HG03060 (cell line): ENCODE data around the gene WDR27.
"Not testable (repeated sequence)": the region's sequence is repeated elsewhere in the genome, so short reads cannot be mapped to it uniquely, and the experiment has no call there.

ENCODE experiments used
- ATAC-seq: cut with Tn5 transposase; IDR thresholded peaks from one replicate; pipeline ENCODE4 v1.9.1; 2021; ENCODE audit warnings: low read depth, moderate number of reproducible peaks; ENCODE audit not compliant: unreplicated experiment

Gene WDR27

GRCh38 chr6:169454204-169454871 is 247.5 kb downstream of the WDR27 start:
- ATAC-seq, result no peak

- no peak for ATAC-seq
Observed at GRCh38 chr6:169452869-169453620, 248.8 kb downstream of the WDR27 start.

GRCh38 chr6:169452117-169452868 is 249.5 kb downstream of the WDR27 start:
- no peak for ATAC-seq

GRCh38 chr6:169451065-169451838 is 250.6 kb downstream of the WDR27 start:
- no peak for ATAC-seq

GRCh38 chr6:169450097-169450496 is 251.7 kb downstream of the WDR27 start:
- ATAC-seq, result no peak

GRCh38 chr6:169449221-169449620 is 252.6 kb downstream of the WDR27 start:
- ATAC-seq, result no peak

GRCh38 chr6:169445661-169446581 is 255.9 kb downstream of the WDR27 start:
- no peak for ATAC-seq

- ATAC-seq, result no peak
Observed at GRCh38 chr6:169445227-169445626, 256.6 kb downstream of the WDR27 start.

- ATAC-seq, result no peak
Observed at GRCh38 chr6:169441292-169441691, 260.5 kb downstream of the WDR27 start.

GRCh38 chr6:169439710-169440109 is 262.1 kb downstream of the WDR27 start:
- no peak for ATAC-seq

- not testable (repeated sequence) for ATAC-seq
Observed at GRCh38 chr6:169434554-169434953, 267.3 kb downstream of the WDR27 start.

GRCh38 chr6:169429001-169429400 is 272.8 kb downstream of the WDR27 start:
- no peak for ATAC-seq

- ATAC-seq, result no peak
Observed at GRCh38 chr6:169428532-169428931, 273.3 kb downstream of the WDR27 start.

GRCh38 chr6:169427856-169428255 is 274.0 kb downstream of the WDR27 start:
- no peak for ATAC-seq

GRCh38 chr6:169426611-169427010 is 275.2 kb downstream of the WDR27 start:
- ATAC-seq, result no peak

- no peak for ATAC-seq
Observed at GRCh38 chr6:169425628-169426370, 276.0 kb downstream of the WDR27 start.

GRCh38 chr6:169424821-169425240 is 277.0 kb downstream of the WDR27 start:
- no peak for ATAC-seq

- ATAC-seq, result no peak
Observed at GRCh38 chr6:169424149-169424804, 277.6 kb downstream of the WDR27 start.
